PC-3 (cell line): ENCODE data around the gene ADORA1. TPM values are rescaled to one million over a fixed set of nuclear protein-coding genes. Genes with fewer than 3 reads are reported as not detected.

Experiments used
- ATAC-seq: fragments of 200-7000 bp; cut with Tn5 transposase; 2 replicates; pipeline ENCODE4 v1.9.1; 2020; ENCODE audit warnings: mild to moderate bottlenecking, moderate library complexity
- BruUV-seq: library from RNA; stranded (reverse); fragments of 400-500 nt; replicated peaks from 2 replicates; lab custom pipeline; 2021; lab: Mats Ljungman, UMichigan
- CTCF ChIA-PET: fragments of 300-600 bp; sonication (Branson Sonifier 250); formaldehyde crosslinking; loops from one replicate; lab custom pipeline; 2022; ENCODE audit warnings: antibody characterized with exemption; lab: Charles Lee
- POLR2A ChIA-PET: fragments of 300-600 bp; sonication (Branson Sonifier 250); formaldehyde crosslinking; loops from one replicate; lab custom pipeline; 2022; ENCODE audit warnings: antibody characterized with exemption; ENCODE audit not compliant: unreplicated experiment; lab: Charles Lee
- DNase-seq: peaks from one replicate; pipeline ENCODE4 v3.0.0-alpha.2; 2015
- H2AFZ ChIP-seq: fragments of 300-600 bp; sonication (generic); 2 replicates; pipeline ENCODE4 v1.6.0; 2016; ENCODE audit warnings: antibody characterized with exemption, low read length
- H3F3A ChIP-seq: fragments of 300-600 bp; sonication (generic); one replicate; pipeline ENCODE4 v1.6.0; 2017; ENCODE audit warnings: antibody characterized with exemption, low read length, control low read depth, mild to moderate bottlenecking; ENCODE audit not compliant: unreplicated experiment
- H3K27ac ChIP-seq: fragments of 300-600 bp; sonication (generic); 2 replicates; pipeline ENCODE4 v1.5.1; 2016; ENCODE audit warnings: mild to moderate bottlenecking, low read length
- H3K27me3 ChIP-seq: fragments of 300-600 bp; sonication (generic); 2 replicates; pipeline ENCODE4 v1.6.1; 2016; ENCODE audit warnings: low read length, mixed read lengths
- H3K36me3 ChIP-seq: fragments of 300-600 bp; sonication (generic); 2 replicates; pipeline ENCODE4 v1.6.1; 2016; ENCODE audit warnings: low read depth, mixed run types, low read length, mixed read lengths
- H3K4me1 ChIP-seq: fragments of 300-600 bp; sonication (generic); 2 replicates; pipeline ENCODE4 v1.5.1; 2016; ENCODE audit warnings: low read length; ENCODE audit not compliant: insufficient read depth
- H3K4me2 ChIP-seq: fragments of 300-600 bp; sonication (generic); 2 replicates; pipeline ENCODE4 v1.6.0; 2016; ENCODE audit warnings: low read length
- H3K4me3 ChIP-seq: fragments of 300-600 bp; sonication (generic); 2 replicates; pipeline ENCODE4 v1.5.1; 2016; ENCODE audit warnings: mild to moderate bottlenecking, low read length, mixed read lengths
- H3K79me2 ChIP-seq: fragments of 300-600 bp; sonication (generic); 2 replicates; pipeline ENCODE4 v1.6.1; 2017; ENCODE audit warnings: low read length, mixed read lengths
- H3K9ac ChIP-seq: fragments of 300-600 bp; sonication (generic); 2 replicates; pipeline ENCODE4 v1.6.0; 2016; ENCODE audit warnings: mild to moderate bottlenecking, low read length
- H3K9me2 ChIP-seq: fragments of 300-600 bp; sonication (generic); replicated peaks from 2 replicates; pipeline ENCODE4 v1.6.1; 2016; ENCODE audit warnings: mixed run types, low read length, mixed read lengths
- H3K9me3 ChIP-seq: fragments of 300-600 bp; sonication (generic); 2 replicates; pipeline ENCODE4 v1.6.1; 2016; ENCODE audit warnings: low read length, mixed read lengths
- H4K20me1 ChIP-seq: fragments of 300-600 bp; sonication (generic); 2 replicates; pipeline ENCODE4 v1.6.1; 2016; ENCODE audit warnings: low read length, mixed read lengths
- CTCF ChIP-seq: fragments of 300-600 bp; sonication (generic); conservative IDR thresholded peaks from 2 replicates; pipeline ENCODE4 v1.5.1; 2017; ENCODE audit warnings: antibody characterized with exemption, low read depth, mild to moderate bottlenecking, low read length
- EZH2 ChIP-seq: fragments of 300-600 bp; sonication (generic); IDR thresholded peaks from one replicate; pipeline ENCODE4 v1.6.1; 2017; ENCODE audit warnings: antibody characterized with exemption, mild to moderate bottlenecking, low read length; ENCODE audit not compliant: unreplicated experiment
- EZH2phosphoT487 ChIP-seq: fragments of 300-600 bp; sonication (generic); IDR thresholded peaks from 2 replicates; pipeline ENCODE4 v1.6.1; 2018; ENCODE audit warnings: mild to moderate bottlenecking, antibody characterized with exemption, low read length, borderline replicate concordance
- intact Hi-C: fragments of 100-400 bp; cut with micrococcal nuclease; formaldehyde crosslinking; loops from 2 replicates; pipeline ENCODE4 v1.9.0; 2023
- total RNA-seq: library from RNA; depleted of rRNA; stranded (reverse); fragments of >200 nt; gene quantifications from 2 replicates; pipeline ENCODE4 v1.2.3, GENCODE V29; 2014

ADORA1 gene
- total RNA-seq, 1 experiment from 2014 or later = 1.4 TPM

- POLR2A ChIA-PET = no interaction called here
Observed at GRCh38 chr1:203099805-203100515, 27.6 kb upstream of the ADORA1 start.

GRCh38 chr1:203100516-203100869 lies 27.0 kb upstream of the ADORA1 start:
- no peaks in the 10 kb centered on the region for H3F3A ChIP-seq
- ATAC-seq (no peak), DNase-seq (peak; percentile 25)
- H2AFZ ChIP-seq = no peak overlapping the region
- no peaks in the 10 kb centered on the region for H4K20me1 ChIP-seq
- no peaks in the 10 kb centered on the region for H3K9me2 ChIP-seq
- intact Hi-C loops = no loop called here
- peaks cover 15% of the 10 kb centered on the region; the same call in 1 of the 2 replicates for H3K27me3 ChIP-seq
- H3K79me2 ChIP-seq = no peaks in the 10 kb centered on the region
- no peak overlapping the region for H3K9ac ChIP-seq
- no peaks in the 10 kb centered on the region for H3K36me3 ChIP-seq
- ChIA-PET POLR2A (no interaction called here), CTCF (no interaction called here)
- H3K4me3 ChIP-seq = no peak overlapping the region
- 0 out of 2 replicates have a peak, but pooled peaks cover under 1% of the 10 kb centered on the region for H3K9me3 ChIP-seq
- no peak overlapping the region for H3K4me2 ChIP-seq
- no peak for TF ChIP-seq CTCF
- TF ChIP-seq EZH2phosphoT487 = no peak
- TF ChIP-seq EZH2 = no peak
- H3K27ac ChIP-seq = no peak overlapping the region
- no peaks in the 10 kb centered on the region for H3K4me1 ChIP-seq
- BruUV-seq = no TSS peak

More at GRCh38 chr1:203099805-203100515, 27.6 kb upstream of the ADORA1 start:
- DNase-seq (no peak), ATAC-seq (no peak)
- no peaks in the 10 kb centered on the region for H3K9me2 ChIP-seq
- H3K27me3 ChIP-seq = peaks cover 11% of the 10 kb centered on the region; the same call in 1 of the 2 replicates
- CTCF ChIA-PET = no interaction called here
- no peaks in the 10 kb centered on the region for H3K79me2 ChIP-seq
- no peaks in the 10 kb centered on the region for H3K36me3 ChIP-seq
- peaks cover 6% of the 10 kb centered on the region; the same call in 1 of the 2 replicates for H3K9me3 ChIP-seq
- H3F3A ChIP-seq = no peaks in the 10 kb centered on the region
- no peak overlapping the region for H2AFZ ChIP-seq
- H3K27ac ChIP-seq = no peak overlapping the region
- H3K9ac ChIP-seq = no peak overlapping the region
- TF ChIP-seq CTCF = no peak
- TF ChIP-seq EZH2 = no peak
- TF ChIP-seq EZH2phosphoT487 = no peak
- no peak overlapping the region for H3K4me3 ChIP-seq
- no peaks in the 10 kb centered on the region for H4K20me1 ChIP-seq
- H3K4me2 ChIP-seq = no peak overlapping the region
- H3K4me1 ChIP-seq = no peaks in the 10 kb centered on the region
- no TSS peak for BruUV-seq
- intact Hi-C loops = no loop called here

- Histone ChIP-seq H3F3A (no peaks in the 10 kb centered on the region), H3K9me3 (no peaks in the 10 kb centered on the region), H3K79me2 (no peaks in the 10 kb centered on the region), H3K27ac (no peak overlapping the region), H3K4me3 (no peak overlapping the region), H3K9me2 (no peaks in the 10 kb centered on the region), H3K9ac (no peak overlapping the region), H4K20me1 (no peaks in the 10 kb centered on the region), H3K36me3 (no peaks in the 10 kb centered on the region), H3K4me2 (no peak overlapping the region), H3K27me3 (peaks cover 30% of the 10 kb centered on the region), H2AFZ (no peak overlapping the region), H3K4me1 (no peaks in the 10 kb centered on the region)
- POLR2A ChIA-PET = no interaction called here
- BruUV-seq = no TSS peak
- CTCF ChIA-PET = no interaction called here
- TF ChIP-seq EZH2phosphoT487 (no peak), CTCF (no peak), EZH2 (no peak)
- intact Hi-C loops = no loop called here
- ATAC-seq (no peak), DNase-seq (no peak)
Observed at GRCh38 chr1:203101813-203102634, 25.5 kb upstream of the ADORA1 start.
